H4 (cell line): ENCODE data around the gene VEPH1. TPM values are rescaled to one million over a fixed set of nuclear protein-coding genes. Genes with fewer than 3 reads are reported as not detected.
A peak's percentile ranks its signal among the peaks of the same experiment; 100 is the strongest.

ENCODE experiments used
- DNase-seq: peaks from one replicate; pipeline ENCODE4 v3.0.0-alpha.2; 2015; ENCODE audit warnings: low spot score
- total RNA-seq: library from RNA; depleted of rRNA; stranded (reverse); fragments of >200 nt; shearing (Covaris generic); gene quantifications from 2 replicates; pipeline ENCODE4 v1.2.3, GENCODE V29; 2014

Gene VEPH1
- total RNA-seq, 1 experiment from 2014 or later: 0.75 TPM

DNA sequence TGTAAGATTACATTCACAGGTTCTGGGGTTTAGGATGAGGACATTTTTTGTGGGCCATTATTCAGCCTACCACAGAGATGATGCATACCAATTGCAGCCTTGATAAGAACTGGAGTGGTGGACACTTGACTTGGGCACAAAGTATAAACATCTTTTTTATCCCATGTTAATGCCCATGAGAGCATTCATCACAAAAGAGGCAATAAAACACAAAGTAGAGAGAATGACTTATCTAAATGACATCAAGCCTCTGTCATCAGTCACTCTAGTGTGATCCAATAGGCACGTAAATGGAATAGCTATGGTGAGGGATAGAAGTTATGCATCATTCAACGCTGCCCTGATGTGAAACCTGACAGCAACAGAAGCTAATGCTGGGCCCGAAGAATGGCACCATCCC is 25.8 kb downstream of the VEPH1 start:
- no peak for DNase-seq

DNA sequence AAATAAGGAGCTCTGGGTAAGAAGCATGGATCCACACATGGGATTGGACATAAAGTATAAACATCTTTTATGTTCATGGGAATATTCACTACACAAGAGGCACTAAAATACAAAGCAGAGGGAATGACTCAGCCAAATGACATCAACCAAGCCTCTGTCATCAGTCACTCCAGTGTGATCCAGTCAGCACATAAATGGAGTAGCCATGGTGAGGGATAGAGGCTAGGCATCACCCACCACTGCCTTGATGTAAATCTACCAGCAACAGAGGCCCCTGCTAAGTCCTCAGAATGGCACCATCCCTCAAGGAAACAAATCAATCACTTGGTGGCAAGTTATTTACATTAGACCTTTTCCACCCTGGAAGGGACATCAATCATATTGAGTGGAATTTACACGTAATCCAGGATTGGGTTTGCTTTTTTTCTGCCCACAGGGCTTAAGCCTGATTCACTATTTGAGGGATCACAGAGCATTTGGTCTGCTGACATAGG is 27.2 kb downstream of the VEPH1 start:
- peak; percentile 69 for DNase-seq

GRCh38 chr3:157472648-157473047 is 30.6 kb downstream of the VEPH1 start:
- DNase-seq: no peak

- no peak for DNase-seq
These were observed 32.2 kb downstream of the VEPH1 start for GRCh38 chr3:157471064-157471463.

GRCh38 chr3:157469561-157470294 is 33.5 kb downstream of the VEPH1 start:
- DNase-seq: no peak

GRCh38 chr3:157467200-157467599 is 36.0 kb downstream of the VEPH1 start:
- DNase-seq: no peak

- no peak for DNase-seq
These were observed 37.5 kb downstream of the VEPH1 start for GRCh38 chr3:157465741-157466140.

DNA sequence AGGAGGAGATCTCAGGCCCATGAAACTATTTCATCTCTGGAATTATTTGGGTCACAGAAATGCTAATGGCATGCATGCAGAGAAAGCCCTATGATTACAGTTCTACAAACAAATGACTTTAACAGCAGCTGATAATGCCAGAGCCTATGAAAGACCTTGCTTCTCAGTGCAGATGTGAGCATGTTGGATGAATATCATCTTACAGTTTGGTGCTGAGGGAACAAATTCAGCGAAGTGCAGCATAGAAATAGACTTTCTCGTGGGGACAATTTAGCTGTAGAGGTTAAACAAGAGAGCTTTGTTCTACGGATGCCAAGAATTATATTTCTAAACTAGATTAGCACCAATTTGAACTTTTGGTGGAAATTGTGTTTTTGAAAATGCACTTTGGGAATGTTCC is 38.9 kb downstream of the VEPH1 start:
- DNase-seq: no peak

DNA sequence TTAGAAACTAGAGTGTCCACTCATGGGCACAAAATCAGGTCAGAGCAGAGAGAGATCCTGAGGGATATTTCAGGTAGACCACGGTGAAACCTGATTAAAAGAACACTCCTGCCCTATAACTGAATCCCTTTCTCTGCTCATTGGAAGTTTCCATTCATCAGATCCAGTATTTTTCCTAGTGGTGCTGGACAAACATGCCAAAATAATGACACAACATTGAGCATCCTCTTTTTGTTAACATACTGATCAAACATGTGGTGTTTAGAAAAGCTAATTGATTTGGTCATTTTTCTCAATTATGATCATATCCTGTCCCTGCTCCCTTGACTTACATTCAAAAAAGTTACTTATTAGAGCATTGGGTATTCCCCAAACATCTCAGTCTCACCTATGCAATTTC is 39.4 kb downstream of the VEPH1 start:
- DNase-seq: no peak

- DNase-seq: no peak
These were observed 43.0 kb downstream of the VEPH1 start for GRCh38 chr3:157460253-157460652.

- no peak for DNase-seq
These were observed 43.5 kb downstream of the VEPH1 start for GRCh38 chr3:157459706-157460105.

DNA sequence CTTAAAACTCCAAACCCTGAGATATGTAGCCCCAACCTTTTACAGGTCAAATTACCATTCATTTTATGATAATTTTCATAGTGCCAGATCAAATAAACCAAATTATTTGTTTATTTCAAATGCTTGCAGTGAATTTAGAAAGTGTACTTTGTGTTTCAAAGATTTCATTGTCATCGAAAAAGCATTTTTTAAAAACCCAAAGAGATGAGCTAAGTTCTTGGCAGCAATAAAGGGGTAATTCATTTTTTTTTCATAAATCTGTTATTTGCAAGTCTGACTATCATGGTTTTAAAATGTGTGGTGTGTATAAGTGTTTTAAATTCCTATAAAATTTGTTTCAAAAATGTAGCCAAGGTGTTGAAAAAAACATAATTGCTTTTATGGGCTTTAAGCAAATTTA is 49.4 kb downstream of the VEPH1 start:
- DNase-seq: no peak

GRCh38 chr3:157452097-157452496 is 51.1 kb downstream of the VEPH1 start:
- no peak for DNase-seq

- DNase-seq: peak; percentile 28
These were observed 56.1 kb downstream of the VEPH1 start for GRCh38 chr3:157447026-157447694.

DNA sequence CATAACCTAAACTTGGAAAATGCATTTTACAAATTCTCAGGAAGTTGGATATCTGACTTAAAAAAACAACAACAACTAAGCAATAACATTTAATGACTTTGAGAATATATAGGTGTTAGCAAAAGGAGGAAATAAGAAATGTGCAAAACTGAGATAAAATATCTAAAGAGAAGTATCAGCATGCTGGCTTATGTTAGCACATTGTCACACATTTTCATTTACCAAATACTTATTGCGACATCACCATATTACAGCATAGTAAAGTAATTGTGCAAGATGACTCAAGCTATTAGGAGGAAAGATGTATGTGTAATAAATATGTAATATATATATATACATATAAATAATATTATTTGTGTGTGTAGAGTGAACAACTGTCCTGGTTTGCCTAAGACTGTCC is 57.4 kb downstream of the VEPH1 start:
- no peak for DNase-seq

DNA sequence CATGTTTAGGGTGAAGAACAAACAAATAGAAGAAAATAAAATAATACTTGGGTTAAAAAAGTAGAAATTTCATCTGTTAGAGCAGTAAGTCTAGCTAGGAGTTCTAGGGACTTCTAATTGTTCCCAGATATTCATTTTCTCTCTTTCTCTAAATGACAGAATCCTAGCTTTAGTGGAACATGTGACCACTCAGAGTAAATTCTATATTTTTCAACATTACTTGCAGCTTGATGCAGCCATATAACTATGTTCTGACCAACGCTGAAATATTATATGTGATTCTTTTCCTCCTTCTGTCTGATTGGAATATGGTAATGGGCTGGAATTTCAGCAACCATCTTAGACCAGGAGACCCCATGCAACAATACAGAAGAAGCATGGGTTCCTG is 58.4 kb downstream of the VEPH1 start:
- DNase-seq: no peak

- no peak for DNase-seq
These were observed 59.1 kb downstream of the VEPH1 start for GRCh38 chr3:157443905-157444796.

DNA sequence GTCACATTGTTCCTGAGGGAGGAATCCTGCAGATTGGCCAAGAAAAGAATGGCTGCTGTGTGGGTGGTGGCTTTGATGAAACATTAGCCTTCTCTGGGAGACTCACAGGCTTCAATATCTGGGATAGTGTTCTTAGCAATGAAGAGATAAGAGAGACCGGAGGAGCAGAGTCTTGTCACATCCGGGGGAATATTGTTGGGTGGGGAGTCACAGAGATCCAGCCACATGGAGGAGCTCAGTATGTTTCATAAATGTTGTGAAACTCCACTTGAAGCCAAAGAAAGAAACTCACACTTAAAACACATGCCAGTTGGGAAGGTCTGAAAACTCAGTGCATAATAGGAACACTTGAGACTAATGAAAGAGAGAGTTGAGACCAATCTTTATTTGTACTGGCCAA is 60.5 kb downstream of the VEPH1 start:
- DNase-seq: no peak

DNA sequence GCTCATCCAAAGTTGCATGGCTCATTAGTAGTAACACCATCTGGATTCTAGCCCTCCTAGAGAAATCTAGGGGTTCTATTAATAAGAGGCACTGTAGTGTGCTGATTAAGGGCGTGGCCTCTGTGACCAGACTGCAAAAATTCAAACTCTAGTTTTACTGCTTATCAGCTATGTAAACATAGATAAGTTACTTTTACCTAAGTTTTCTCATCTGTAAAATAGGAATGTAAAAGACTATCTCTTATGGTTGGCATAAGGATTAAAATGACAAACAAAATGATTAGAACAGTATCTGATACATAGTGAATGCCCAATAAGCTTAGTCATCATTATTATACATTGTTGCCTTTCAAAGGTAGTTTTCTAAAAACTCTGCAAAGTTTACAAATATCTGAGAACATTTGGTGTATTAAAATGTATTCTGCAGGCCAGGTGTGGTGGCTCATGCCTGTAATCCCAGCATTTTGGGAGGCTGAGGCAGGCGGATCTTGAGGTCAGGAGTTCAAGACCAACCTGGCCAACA is 62.1 kb downstream of the VEPH1 start:
- no peak for DNase-seq

- DNase-seq: no peak
These were observed 65.0 kb downstream of the VEPH1 start for GRCh38 chr3:157438194-157438730.

DNA sequence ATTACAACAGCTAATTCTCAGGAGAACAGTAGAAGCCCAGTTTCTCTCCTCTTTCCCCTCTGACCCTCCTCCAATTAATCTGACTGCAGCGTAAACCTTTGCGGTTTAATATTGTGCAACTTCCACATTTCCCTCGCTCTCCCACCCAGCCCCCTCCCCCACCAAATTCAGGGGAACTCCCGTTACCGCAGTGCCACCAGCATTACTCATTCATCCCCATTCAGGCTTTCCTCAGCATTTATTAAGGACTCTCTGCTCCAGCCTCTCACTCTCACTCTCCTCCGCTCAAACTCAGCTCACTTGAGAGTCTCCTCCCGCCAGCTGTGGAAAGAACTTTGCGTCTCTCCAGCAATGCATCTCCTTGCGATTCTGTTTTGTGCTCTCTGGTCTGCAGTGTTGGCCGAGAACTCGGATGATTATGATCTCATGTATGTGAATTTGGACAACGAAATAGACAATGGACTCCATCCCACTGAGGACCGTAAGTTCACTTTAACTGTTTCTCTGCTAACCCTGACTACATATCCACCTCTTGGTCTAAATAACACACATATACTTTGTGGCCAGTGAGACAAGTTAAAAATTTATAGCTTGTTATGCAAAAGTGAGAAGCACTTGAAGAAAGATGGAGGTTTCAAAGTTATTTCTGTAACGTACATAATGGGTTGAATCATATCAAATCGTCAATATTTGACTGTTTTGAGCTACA is 66.5 kb downstream of the VEPH1 start, which contains the start of gene PTX3:
Gene PTX3, plus strand, starts transcription at position 268 of the 709 bp plus-strand sequence. Its CDS starts 84 bp downstream, at position 352.
- peak; percentile 75 for DNase-seq
